HepG2 (cell line): Measurements from ENCODE around the gene OTUD7B. TPM values are rescaled to one million over a fixed set of nuclear protein-coding genes. Genes with fewer than 3 reads are reported as not detected.

Source experiments
- ASH2L ChIP-seq: fragments of 300-600, 200-600 bp; sonication (generic); IDR thresholded peaks from 2 replicates; pipeline ENCODE4 v1.7.0; 2017; ENCODE audit warnings: low read depth, mild to moderate bottlenecking, moderate library complexity, mixed read lengths, low read length; ENCODE audit not compliant: insufficient read length
- CC2D1A ChIP-seq: sonication (generic); formaldehyde crosslinking; IDR thresholded peaks from 2 replicates; pipeline ENCODE4 v1.8.1; 2023; ENCODE audit warnings: mild to moderate bottlenecking, missing genetic modification reagents
- FOXP1 ChIP-seq, 2 experiments: fragments of 450-650 bp in 1 of 2; IDR thresholded peaks; 2 replicates each; pipeline ENCODE4 v1.6.1; 2017 to 2018; ENCODE audit warnings: antibody characterized with exemption in 1 of 2
- GABPB1 ChIP-seq: IDR thresholded peaks from 2 replicates; pipeline ENCODE4 v1.6.1; 2016; ENCODE audit warnings: mild to moderate bottlenecking, missing genetic modification reagents, moderate library complexity, missing compliant biosample characterization
- HMG20B ChIP-seq: conservative IDR thresholded peaks from 2 replicates; pipeline ENCODE4 v1.6.1; 2016; ENCODE audit warnings: missing genetic modification reagents, missing compliant biosample characterization
- HOXA9 ChIP-seq: sonication (generic); formaldehyde crosslinking; IDR thresholded peaks from 2 replicates; pipeline ENCODE4 v1.8.1; 2022; ENCODE audit warnings: missing genetic modification reagents, mild to moderate bottlenecking, moderate library complexity, borderline replicate concordance
- JUNB ChIP-seq: sonication (generic); formaldehyde crosslinking; IDR thresholded peaks from 2 replicates; pipeline ENCODE4 v1.8.0; 2022; ENCODE audit warnings: missing genetic modification reagents, mild to moderate bottlenecking, borderline replicate concordance
- KDM2A ChIP-seq: sonication (generic); formaldehyde crosslinking; IDR thresholded peaks from 2 replicates; pipeline ENCODE4 v1.4.0; 2020; ENCODE audit warnings: low read depth, missing genetic modification reagents, borderline replicate concordance
- LCORL ChIP-seq, 2 experiments: fragments of 450-650 bp in 1 of 2; sonication (generic) in 1 of 2; formaldehyde crosslinking in 1 of 2; IDR thresholded peaks; 2 replicates each; pipeline versions ENCODE4 v1.5.0 to v1.6.1; 2017 to 2020; ENCODE audit warnings: antibody characterized with exemption in 1 of 2, missing genetic modification reagents in 1 of 2
- NCOR1 ChIP-seq: fragments of 200-600 bp; sonication (generic); IDR thresholded peaks from 2 replicates; pipeline ENCODE4 v1.7.0; 2017; ENCODE audit warnings: antibody characterized with exemption, low read length, borderline replicate concordance
- RFX5 ChIP-seq: IDR thresholded peaks from 2 replicates; pipeline ENCODE4 v1.6.1; 2011; ENCODE audit warnings: low read depth, low read length, improper control_type of control experiment
- SIX1 ChIP-seq: sonication (generic); formaldehyde crosslinking; IDR thresholded peaks from 2 replicates; pipeline ENCODE4 v1.4.0; 2020; ENCODE audit warnings: missing genetic modification reagents, borderline replicate concordance
- SKIL ChIP-seq: sonication (generic); formaldehyde crosslinking; IDR thresholded peaks from 2 replicates; pipeline ENCODE4 v1.8.0; 2022; ENCODE audit warnings: missing genetic modification reagents, mild to moderate bottlenecking, moderate library complexity, borderline replicate concordance
- SRSF4 ChIP-seq: fragments of 200-400 bp; formaldehyde crosslinking; IDR thresholded peaks from one replicate; pipeline ENCODE4 v1.6.1; 2018; ENCODE audit warnings: mild to moderate bottlenecking, low read depth, low read length, moderate library complexity; ENCODE audit not compliant: poor library complexity, severe bottlenecking
- THYN1 ChIP-seq: sonication (generic); formaldehyde crosslinking; IDR thresholded peaks from 2 replicates; pipeline ENCODE4 v1.8.1; 2023; ENCODE audit warnings: low read depth, mild to moderate bottlenecking, moderate library complexity, missing genetic modification reagents, borderline replicate concordance
- TP53 ChIP-seq: sonication (generic); formaldehyde crosslinking; conservative IDR thresholded peaks from 2 replicates; pipeline ENCODE4 v1.4.0; 2020; ENCODE audit warnings: missing genetic modification reagents
- TRIM24 ChIP-seq: sonication (generic); formaldehyde crosslinking; IDR thresholded peaks from 2 replicates; pipeline ENCODE4 v1.8.0; 2022; ENCODE audit warnings: mild to moderate bottlenecking, missing genetic modification reagents
- ZNF143 ChIP-seq: sonication (generic); formaldehyde crosslinking; IDR thresholded peaks from 2 replicates; pipeline ENCODE4 v1.4.0; 2020; ENCODE audit warnings: missing genetic modification reagents
- ZNF180 ChIP-seq: sonication (generic); formaldehyde crosslinking; IDR thresholded peaks from 2 replicates; pipeline ENCODE4 v1.4.0; 2020; ENCODE audit warnings: low read depth, missing genetic modification reagents, borderline replicate concordance
- ZNF790 ChIP-seq: sonication (generic); formaldehyde crosslinking; IDR thresholded peaks from 2 replicates; pipeline ENCODE4 v1.8.0; 2022; ENCODE audit warnings: missing genetic modification reagents, mild to moderate bottlenecking, borderline replicate concordance
- polyA plus RNA-seq, 8 experiments: library from polyadenylated mRNA; depleted of rRNA in 3 of 8; stranded (reverse) in 7 of 8; unstranded in 1 of 8; fragments of >200 nt; fragmentation: Illumina TruSeq in 4 of 8; extraction: Trizol in 4 of 8; gene quantifications; 2 replicates each; pipeline versions ENCODE4 v1.2.1 to v1.2.3, GENCODE V29; 2011 to 2016; ENCODE audit warnings: low read depth in 4 of 8, missing spikeins in 1 of 8, mixed read lengths in 1 of 8; ENCODE audit not compliant: insufficient read depth in 1 of 8
- total RNA-seq, 5 experiments: library from RNA; depleted of rRNA; stranded (reverse); fragments of >200 nt; fragmentation: Illumina TruSeq; extraction: Trizol; gene quantifications; 2 replicates each; pipeline ENCODE4 v1.2.3, GENCODE V29; 2016; ENCODE audit warnings: low read depth in 1 of 5
- TF ChIP-seq, protein P1 (sequence below): IDR thresholded peaks from 2 replicates; pipeline ENCODE4 v1.6.1; 2016; ENCODE audit warnings: low read depth, borderline replicate concordance
- TF ChIP-seq, protein P2 (sequence below), 2 experiments: sonication (generic) in 1 of 2; formaldehyde crosslinking in 1 of 2; IDR thresholded peaks; 2 replicates each; pipeline versions ENCODE4 v1.4.0 to v1.6.1; 2018 to 2020; ENCODE audit warnings: missing genetic modification reagents in 2 of 2, borderline replicate concordance in 1 of 2, low read depth in 1 of 2, mild to moderate bottlenecking in 1 of 2, missing biosample characterization in 1 of 2
- TF ChIP-seq, protein P3 (sequence below): sonication (generic); formaldehyde crosslinking; IDR thresholded peaks from 2 replicates; pipeline ENCODE4 v1.5.0; 2020; ENCODE audit warnings: mild to moderate bottlenecking, low read depth, missing genetic modification reagents, borderline replicate concordance

OTUD7B gene
- total and polyA plus RNA-seq, 2 of the 13 experiments (the other 11 are each of a cell fraction or from before 2014, with no cell fraction given) = 5.1 to 11.2 TPM

DNA sequence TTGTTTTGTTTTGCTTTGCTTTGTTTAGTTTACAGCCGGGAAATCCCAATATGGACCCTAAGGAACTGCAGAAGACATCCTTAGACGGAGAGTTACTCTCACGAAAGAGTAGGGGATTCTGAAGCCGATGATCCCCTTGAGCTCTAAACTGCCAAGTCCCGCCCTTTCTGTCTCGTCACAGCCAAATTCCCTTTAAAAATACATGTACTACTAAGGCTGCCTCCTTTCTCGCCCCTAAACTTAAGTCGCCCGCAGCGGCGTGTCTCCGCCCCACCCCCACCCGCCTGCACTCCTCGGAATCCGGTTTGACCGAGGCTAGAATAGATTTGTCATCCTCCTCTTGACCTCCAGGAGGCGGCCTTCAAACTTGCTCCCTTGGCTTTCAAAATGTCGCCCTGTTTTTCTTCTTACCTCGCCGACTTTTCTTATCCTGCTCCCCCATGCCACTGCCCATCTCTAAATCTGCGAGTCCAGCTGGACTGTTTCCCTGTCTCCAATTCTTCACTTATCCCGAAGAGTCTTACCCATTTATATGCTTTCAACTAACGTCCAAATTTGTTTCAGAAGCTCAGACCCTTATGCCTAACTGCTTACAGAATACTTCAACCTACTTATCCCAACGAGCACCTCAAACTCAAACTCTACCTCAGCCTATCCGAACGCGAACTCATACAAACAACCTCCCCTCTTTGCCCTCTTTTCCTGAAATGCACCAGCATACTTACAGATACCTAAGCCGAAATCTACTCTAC is 122.1 kb downstream of the OTUD7B start (continued):
- TF ChIP-seq, protein P1, sequence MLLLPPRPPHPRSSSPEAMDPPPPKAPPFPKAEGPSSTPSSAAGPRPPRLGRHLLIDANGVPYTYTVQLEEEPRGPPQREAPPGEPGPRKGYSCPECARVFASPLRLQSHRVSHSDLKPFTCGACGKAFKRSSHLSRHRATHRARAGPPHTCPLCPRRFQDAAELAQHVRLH (CRISPR knock-in tag) = no peak
- TF ChIP-seq SIX1 (CRISPR knock-in tag) = no peak
- TF ChIP-seq, protein P2, sequence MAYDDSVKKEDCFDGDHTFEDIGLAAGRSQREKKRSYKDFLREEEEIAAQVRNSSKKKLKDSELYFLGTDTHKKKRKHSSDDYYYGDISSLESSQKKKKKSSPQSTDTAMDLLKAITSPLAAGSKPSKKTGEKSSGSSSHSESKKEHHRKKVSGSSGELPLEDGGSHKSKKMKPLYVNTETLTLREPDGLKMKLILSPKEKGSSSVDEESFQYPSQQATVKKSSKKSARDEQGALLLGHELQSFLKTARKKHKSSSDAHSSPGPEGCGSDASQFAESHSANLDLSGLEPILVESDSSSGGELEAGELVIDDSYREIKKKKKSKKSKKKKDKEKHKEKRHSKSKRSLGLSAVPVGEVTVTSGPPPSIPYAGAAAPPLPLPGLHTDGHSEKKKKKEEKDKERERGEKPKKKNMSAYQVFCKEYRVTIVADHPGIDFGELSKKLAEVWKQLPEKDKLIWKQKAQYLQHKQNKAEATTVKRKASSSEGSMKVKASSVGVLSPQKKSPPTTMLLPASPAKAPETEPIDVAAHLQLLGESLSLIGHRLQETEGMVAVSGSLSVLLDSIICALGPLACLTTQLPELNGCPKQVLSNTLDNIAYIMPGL (CRISPR knock-in tag; IDR thresholded peaks at IDR 0.05; ENCODE audit: borderline replicate concordance in 1 of 2, low read depth in 1 of 2) = peak; percentile 51 to 59; a peak in 3 of 4 replicates
- TF ChIP-seq TP53 (CRISPR knock-in tag) = 0 out of 2 replicates have a peak, but pooled peaks have one; percentile 21
- no peak for TF ChIP-seq NCOR1
- TF ChIP-seq TRIM24 = no peak
- no peak for TF ChIP-seq FOXP1 (IDR thresholded peaks at IDR 0.05)
- no peak for TF ChIP-seq FOXP1 (CRISPR knock-in tag; IDR thresholded peaks at IDR 0.05)
- TF ChIP-seq SRSF4 = no peak
- no peak for TF ChIP-seq ZNF790
- TF ChIP-seq CC2D1A (CRISPR knock-in tag) = no peak
- no peak for TF ChIP-seq SKIL
- no peak for TF ChIP-seq HMG20B
- TF ChIP-seq RFX5 = no peak
- TF ChIP-seq THYN1 (CRISPR knock-in tag) = no peak
- no peak for TF ChIP-seq KDM2A (CRISPR knock-in tag)
- no peak for TF ChIP-seq JUNB
- no peak for TF ChIP-seq ASH2L
- TF ChIP-seq HOXA9 (CRISPR knock-in tag) = no peak
- TF ChIP-seq GABPB1 (CRISPR knock-in tag) = no peak
- TF ChIP-seq ZNF180 (CRISPR knock-in tag) = no peak
- TF ChIP-seq LCORL (IDR thresholded peaks at IDR 0.05) = no peak
- TF ChIP-seq LCORL (CRISPR knock-in tag; IDR thresholded peaks at IDR 0.05) = 0 out of 2 replicates have a peak, but pooled peaks have one; percentile 14
- TF ChIP-seq, protein P3, sequence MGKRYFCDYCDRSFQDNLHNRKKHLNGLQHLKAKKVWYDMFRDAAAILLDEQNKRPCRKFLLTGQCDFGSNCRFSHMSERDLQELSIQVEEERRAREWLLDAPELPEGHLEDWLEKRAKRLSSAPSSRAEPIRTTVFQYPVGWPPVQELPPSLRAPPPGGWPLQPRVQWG (CRISPR knock-in tag) = no peak
- no peak for TF ChIP-seq ZNF143
